WTC11 (cell line): ENCODE data around the gene HACD2.

Source experiments
- ATF2 ChIP-seq: sonication (generic); formaldehyde crosslinking; IDR thresholded peaks from 2 replicates; pipeline ENCODE4 v1.8.1; 2022; ENCODE audit warnings: low read depth, missing genetic modification reagents, borderline replicate concordance
- HMGXB4 ChIP-seq: sonication (generic); formaldehyde crosslinking; IDR thresholded peaks from 2 replicates; pipeline ENCODE4 v1.8.1; 2023; ENCODE audit warnings: mild to moderate bottlenecking, moderate library complexity, missing genetic modification reagents

- TF ChIP-seq ATF2 (no peak), HMGXB4 (CRISPR knock-in tag) (no peak)
These were observed 115.4 kb downstream of the HACD2 start for GRCh38 chr3:123469323-123469995.
